ENCODE results near the gene NOL4L. TPM values are rescaled to one million over a fixed set of nuclear protein-coding genes. Genes with fewer than 3 reads are reported as not detected.

The NOL4L gene
- polyA plus RNA-seq, 1 donor (not counting 4 experiments of a cell fraction or from before 2014, with no cell fraction given), result 1.0 TPM

DNA sequence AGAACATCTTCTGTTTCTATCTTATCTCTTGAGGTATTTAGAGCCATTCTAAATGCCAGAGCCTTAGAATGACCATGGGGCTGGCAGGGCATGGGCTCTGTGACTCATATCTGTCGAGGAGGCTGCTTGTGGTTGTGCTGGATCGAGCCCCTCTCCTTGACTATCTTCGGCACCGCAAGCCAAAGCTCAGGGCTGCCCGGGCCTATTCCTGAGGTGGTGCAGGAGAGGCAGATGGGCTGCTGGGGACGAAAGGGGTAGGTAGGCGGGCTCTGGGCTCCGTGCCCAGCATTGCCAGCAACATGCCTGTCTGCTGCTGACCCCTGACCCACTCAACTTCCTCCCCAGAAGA lies 89.9 kb downstream of the NOL4L start:
- DNase-seq (ENCODE audit: low read depth, low spot score) (no peak), FAIRE-seq (no peak)
- Histone ChIP-seq H3K9me1 (ENCODE audit: control insufficient read depth, extremely low read depth, insufficient read depth, low read length) (no peaks in the 10 kb centered on the region), H3K4me2 (ENCODE audit: control insufficient read depth, extremely low read depth, insufficient read depth, low read depth, low read length) (no peak overlapping the region), H3K79me2 (ENCODE audit: control insufficient read depth, insufficient read depth, low read length) (no peaks in the 10 kb centered on the region), H3K4me1 (ENCODE audit: control insufficient read depth, extremely low read depth, insufficient read depth, low read length) (no peaks in the 10 kb centered on the region), H3K4me3 (ENCODE audit: control insufficient read depth in 2 of 3, extremely low read depth in 1 of 3, insufficient read depth in 2 of 3, low read depth in 1 of 3, low read length in 3 of 3) (no peak overlapping the region), H3K27me3 (ENCODE audit: control insufficient read depth, extremely low read depth, insufficient read depth, low read length) (peaks cover 5% of the 10 kb centered on the region), H3K9me3 (ENCODE audit: control insufficient read depth, low read depth, low read length) (no peaks in the 10 kb centered on the region), H3K27ac (ENCODE audit: control insufficient read depth, insufficient read depth, low read length) (no peak overlapping the region), H2AFZ (ENCODE audit: control insufficient read depth, low read length) (no peak overlapping the region), H3K9ac (ENCODE audit: control insufficient read depth, extremely low read depth, insufficient read depth, low read length) (no peak overlapping the region), H3K36me3 (ENCODE audit: control insufficient read depth in 2 of 2, extremely low read depth in 1 of 2, insufficient read depth in 2 of 2, low read length in 2 of 2) (no peaks in the 10 kb centered on the region), H4K20me1 (ENCODE audit: control insufficient read depth, extremely low read depth, insufficient read depth, low read length) (no peaks in the 10 kb centered on the region)
- TF ChIP-seq, protein P1, sequence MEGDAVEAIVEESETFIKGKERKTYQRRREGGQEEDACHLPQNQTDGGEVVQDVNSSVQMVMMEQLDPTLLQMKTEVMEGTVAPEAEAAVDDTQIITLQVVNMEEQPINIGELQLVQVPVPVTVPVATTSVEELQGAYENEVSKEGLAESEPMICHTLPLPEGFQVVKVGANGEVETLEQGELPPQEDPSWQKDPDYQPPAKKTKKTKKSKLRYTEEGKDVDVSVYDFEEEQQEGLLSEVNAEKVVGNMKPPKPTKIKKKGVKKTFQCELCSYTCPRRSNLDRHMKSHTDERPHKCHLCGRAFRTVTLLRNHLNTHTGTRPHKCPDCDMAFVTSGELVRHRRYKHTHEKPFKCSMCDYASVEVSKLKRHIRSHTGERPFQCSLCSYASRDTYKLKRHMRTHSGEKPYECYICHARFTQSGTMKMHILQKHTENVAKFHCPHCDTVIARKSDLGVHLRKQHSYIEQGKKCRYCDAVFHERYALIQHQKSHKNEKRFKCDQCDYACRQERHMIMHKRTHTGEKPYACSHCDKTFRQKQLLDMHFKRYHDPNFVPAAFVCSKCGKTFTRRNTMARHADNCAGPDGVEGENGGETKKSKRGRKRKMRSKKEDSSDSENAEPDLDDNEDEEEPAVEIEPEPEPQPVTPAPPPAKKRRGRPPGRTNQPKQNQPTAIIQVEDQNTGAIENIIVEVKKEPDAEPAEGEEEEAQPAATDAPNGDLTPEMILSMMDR (optimal IDR thresholded peaks at IDR 0.05 in 1 of 3, IDR thresholded peaks at IDR 0.05 in 1 of 3, conservative IDR thresholded peaks at IDR 0.05 in 1 of 3; ENCODE audit: extremely low read depth in 1 of 3, insufficient read depth in 2 of 3, low read length in 3 of 3), result no peak
- TF ChIP-seq EZH2 (IDR thresholded peaks at IDR 0.05; ENCODE audit: low read length), result no peak
- dilution Hi-C loops (cut with MboI; ENCODE audit: extremely low pct_ligation_motif_present, low sequenced_read_pairs), result no loop called here

DNA sequence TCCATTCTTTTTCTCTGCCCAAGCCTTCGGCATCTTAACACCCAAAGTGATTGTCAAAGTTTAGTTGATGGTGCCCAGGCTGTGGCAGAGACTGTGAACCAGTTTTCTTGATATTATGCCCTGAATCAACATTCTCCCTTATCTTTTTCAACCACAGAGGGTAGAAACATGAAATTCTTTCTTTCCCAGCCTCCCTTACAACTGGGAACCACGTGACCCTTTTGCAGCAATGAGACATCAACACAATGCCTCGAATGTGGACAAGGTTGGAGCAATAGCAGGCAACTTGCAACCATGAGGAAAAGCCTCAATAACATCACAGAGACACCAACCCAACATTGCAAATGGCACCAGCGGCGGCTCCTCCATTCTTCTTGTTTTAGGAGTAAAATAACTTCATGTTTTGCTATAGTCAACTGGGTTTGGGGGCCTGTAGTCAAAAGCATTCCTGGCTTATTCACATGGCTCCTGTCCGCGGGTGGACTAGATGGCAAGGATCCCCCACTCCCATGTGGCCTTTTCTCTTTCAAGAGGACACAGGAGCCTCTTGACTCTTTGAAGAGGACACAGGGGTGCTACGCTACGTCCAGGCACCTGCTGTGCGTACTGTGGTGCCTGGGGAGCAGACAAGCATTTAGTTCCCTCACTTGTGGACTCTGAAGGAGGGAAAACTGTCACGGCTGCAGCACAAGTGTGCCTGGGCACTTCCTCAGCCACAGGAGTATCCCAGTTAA lies 90.5 kb downstream of the NOL4L start:
- Histone ChIP-seq H3K27ac (ENCODE audit: control insufficient read depth, insufficient read depth, low read length) (no peak overlapping the region), H4K20me1 (ENCODE audit: control insufficient read depth, extremely low read depth, insufficient read depth, low read length) (no peaks in the 10 kb centered on the region), H3K9ac (ENCODE audit: control insufficient read depth, extremely low read depth, insufficient read depth, low read length) (no peak overlapping the region), H3K79me2 (ENCODE audit: control insufficient read depth, insufficient read depth, low read length) (no peaks in the 10 kb centered on the region), H2AFZ (ENCODE audit: control insufficient read depth, low read length) (no peak overlapping the region), H3K4me3 (ENCODE audit: control insufficient read depth in 2 of 3, extremely low read depth in 1 of 3, insufficient read depth in 2 of 3, low read depth in 1 of 3, low read length in 3 of 3) (no peak overlapping the region), H3K27me3 (ENCODE audit: control insufficient read depth, extremely low read depth, insufficient read depth, low read length) (peaks cover 5% of the 10 kb centered on the region), H3K9me3 (ENCODE audit: control insufficient read depth, low read depth, low read length) (no peaks in the 10 kb centered on the region), H3K9me1 (ENCODE audit: control insufficient read depth, extremely low read depth, insufficient read depth, low read length) (no peaks in the 10 kb centered on the region), H3K4me2 (ENCODE audit: control insufficient read depth, extremely low read depth, insufficient read depth, low read depth, low read length) (no peak overlapping the region), H3K36me3 (ENCODE audit: control insufficient read depth in 2 of 2, extremely low read depth in 1 of 2, insufficient read depth in 2 of 2, low read length in 2 of 2) (no peaks in the 10 kb centered on the region), H3K4me1 (ENCODE audit: control insufficient read depth, extremely low read depth, insufficient read depth, low read length) (no peaks in the 10 kb centered on the region)
- DNase-seq (ENCODE audit: low read depth, low spot score), result no peak
- dilution Hi-C loops (cut with MboI; ENCODE audit: extremely low pct_ligation_motif_present, low sequenced_read_pairs), result no loop called here
- no peak for TF ChIP-seq EZH2 (IDR thresholded peaks at IDR 0.05; ENCODE audit: low read length)
- TF ChIP-seq, protein P1 (optimal IDR thresholded peaks at IDR 0.05 in 1 of 3, IDR thresholded peaks at IDR 0.05 in 1 of 3, conservative IDR thresholded peaks at IDR 0.05 in 1 of 3; ENCODE audit: extremely low read depth in 1 of 3, insufficient read depth in 2 of 3, low read length in 3 of 3), result no peak
- FAIRE-seq, result no peak

All from keratinocyte (primary cell).